ENCODE data around the gene RPS6KA5. TPM values are rescaled to one million over a fixed set of nuclear protein-coding genes. Genes with fewer than 3 reads are reported as not detected.

RPS6KA5 gene
- total and polyA plus RNA-seq, 2 donors (not counting 1 experiment from before 2014, with no cell fraction given), result 6.0 to 34.6 TPM

DNA sequence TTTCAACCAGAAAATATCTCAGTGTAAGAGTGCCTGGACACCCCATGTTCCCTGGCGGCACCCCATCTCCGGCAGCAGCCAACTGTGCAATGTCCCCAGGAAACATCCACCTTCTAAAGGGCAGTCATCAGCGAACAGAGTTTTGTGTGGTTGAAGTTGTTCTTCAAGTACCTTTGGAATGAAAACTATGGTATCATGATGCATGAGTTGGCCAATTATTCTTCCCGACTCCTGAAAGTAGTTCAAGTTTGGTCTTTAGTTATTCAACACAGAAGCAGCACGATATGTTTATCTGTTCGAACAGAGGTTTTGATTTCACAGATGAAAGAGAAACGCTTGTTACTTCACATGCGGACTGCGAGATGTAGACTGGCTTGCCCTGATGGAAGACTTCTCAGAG is 223.1 kb downstream of the RPS6KA5 start:
- H3K9me3 ChIP-seq (ENCODE audit: control extremely low read depth in 1 of 3, control insufficient read depth in 2 of 3, insufficient read depth in 1 of 3, low read length in 2 of 3), result no peaks in the 10 kb centered on the region
- H3K4me1 ChIP-seq (ENCODE audit: control insufficient read depth in 2 of 2, insufficient read depth in 2 of 2, low read length in 2 of 2), result peaks cover 6 to 8% of the 10 kb centered on the region in 2 donors
- no peak overlapping the region for H2AFZ ChIP-seq (ENCODE audit: insufficient read depth, low read depth, low read length, poor library complexity, severe bottlenecking)
- H4K20me1 ChIP-seq (ENCODE audit: control insufficient read depth, insufficient read depth, low read length, poor library complexity, severe bottlenecking), result no peaks in the 10 kb centered on the region
- H3K9ac ChIP-seq (ENCODE audit: low read length), result no peak overlapping the region
- ChIA-PET POLR2A (no interaction called here), CTCF (no interaction called here)
- DNase-seq (no peak), ATAC-seq (ENCODE audit: low read depth) (no peak)
- H3K4me3 ChIP-seq (ENCODE audit: control extremely low read depth in 1 of 5, extremely low read depth in 1 of 5, insufficient read depth in 1 of 5, low read depth in 2 of 5, low read length in 4 of 5), result no peak overlapping the region
- no peaks in the 10 kb centered on the region for H3K27me3 Mint-ChIP-seq
- H3K27me3 ChIP-seq (replicated peaks in 1 of 4; ENCODE audit: control extremely low read depth in 1 of 4, control insufficient read depth in 3 of 4, insufficient read depth in 4 of 4, low read length in 3 of 4), result peaks cover 0 to 4% (median 0%) of the 10 kb centered on the region in 4 experiments
- no peaks in the 10 kb centered on the region for H3K79me2 ChIP-seq (ENCODE audit: control insufficient read depth, insufficient read depth, low read length)
- TF ChIP-seq, protein P1, sequence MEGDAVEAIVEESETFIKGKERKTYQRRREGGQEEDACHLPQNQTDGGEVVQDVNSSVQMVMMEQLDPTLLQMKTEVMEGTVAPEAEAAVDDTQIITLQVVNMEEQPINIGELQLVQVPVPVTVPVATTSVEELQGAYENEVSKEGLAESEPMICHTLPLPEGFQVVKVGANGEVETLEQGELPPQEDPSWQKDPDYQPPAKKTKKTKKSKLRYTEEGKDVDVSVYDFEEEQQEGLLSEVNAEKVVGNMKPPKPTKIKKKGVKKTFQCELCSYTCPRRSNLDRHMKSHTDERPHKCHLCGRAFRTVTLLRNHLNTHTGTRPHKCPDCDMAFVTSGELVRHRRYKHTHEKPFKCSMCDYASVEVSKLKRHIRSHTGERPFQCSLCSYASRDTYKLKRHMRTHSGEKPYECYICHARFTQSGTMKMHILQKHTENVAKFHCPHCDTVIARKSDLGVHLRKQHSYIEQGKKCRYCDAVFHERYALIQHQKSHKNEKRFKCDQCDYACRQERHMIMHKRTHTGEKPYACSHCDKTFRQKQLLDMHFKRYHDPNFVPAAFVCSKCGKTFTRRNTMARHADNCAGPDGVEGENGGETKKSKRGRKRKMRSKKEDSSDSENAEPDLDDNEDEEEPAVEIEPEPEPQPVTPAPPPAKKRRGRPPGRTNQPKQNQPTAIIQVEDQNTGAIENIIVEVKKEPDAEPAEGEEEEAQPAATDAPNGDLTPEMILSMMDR (IDR thresholded peaks at IDR 0.05), result no peak
- TF ChIP-seq EZH2 (IDR thresholded peaks at IDR 0.05; ENCODE audit: borderline replicate concordance, insufficient read depth, low read depth, low read length, poor library complexity, severe bottlenecking), result no peak
- no peak overlapping the region for H3K4me2 ChIP-seq (replicated peaks; ENCODE audit: low read depth, low read length, poor library complexity, severe bottlenecking)
- peaks cover 2% of the 10 kb centered on the region for H3K9me3 Mint-ChIP-seq (ENCODE audit: insufficient read depth)
- peaks cover 1% of the 10 kb centered on the region for H3K4me1 Mint-ChIP-seq
- H3K36me3 ChIP-seq (replicated peaks in 1 of 2; ENCODE audit: control extremely low read depth in 1 of 2, control insufficient read depth in 1 of 2, extremely low read depth in 1 of 2, insufficient read depth in 2 of 2, low read length in 1 of 2), result no peaks in the 10 kb centered on the region
- intact Hi-C loops (cut with micrococcal nuclease), result no loop called here
- 100% methylated on average over 9 of the region's 9 CpGs for WGBS (ENCODE audit: insufficient coverage)
- no peak overlapping the region for H3K27ac ChIP-seq (ENCODE audit: low read length in 2 of 2)
- H3K27ac Mint-ChIP-seq, result no peak overlapping the region
- H3K4me3 Mint-ChIP-seq, result no peak overlapping the region

DNA sequence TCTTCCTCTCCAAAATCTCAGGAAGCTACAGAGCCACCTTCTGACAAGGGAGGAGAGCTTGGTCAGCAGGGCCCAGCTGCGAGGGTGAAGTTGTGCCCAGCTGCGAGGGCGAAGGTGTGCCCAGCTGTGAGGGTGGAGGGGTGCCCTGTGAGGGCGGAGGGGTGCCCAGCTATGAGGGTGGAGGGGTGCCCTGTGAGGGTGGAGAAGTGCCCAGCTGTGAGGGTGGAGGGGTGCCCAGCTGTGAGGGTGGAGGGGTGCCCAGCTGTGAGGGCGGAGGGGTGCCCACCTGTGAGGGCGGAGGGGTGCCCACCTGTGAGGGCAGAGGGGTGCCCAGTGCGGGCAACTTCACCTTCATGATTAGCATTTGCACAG is 223.8 kb downstream of the RPS6KA5 start:
- WGBS (ENCODE audit: insufficient coverage), result 35% methylated on average over 5 of the region's 7 CpGs
- POLR2A ChIA-PET, result no interaction called here
- H3K4me1 Mint-ChIP-seq, result peaks cover 1% of the 10 kb centered on the region

More for the DNA sequence above, 223.8 kb downstream of the RPS6KA5 start:
- Mint-ChIP-seq H3K9me3 (ENCODE audit: insufficient read depth) (peaks cover 2% of the 10 kb centered on the region), H3K27me3 (no peaks in the 10 kb centered on the region), H3K4me3 (no peak overlapping the region), H3K27ac (no peak overlapping the region)
- Histone ChIP-seq H3K4me1 (ENCODE audit: control insufficient read depth in 2 of 2, insufficient read depth in 2 of 2, low read length in 2 of 2) (peaks cover 6 to 8% of the 10 kb centered on the region in 2 donors), H3K9ac (ENCODE audit: low read length) (no peak overlapping the region), H3K4me3 (ENCODE audit: control extremely low read depth in 1 of 5, extremely low read depth in 1 of 5, insufficient read depth in 1 of 5, low read depth in 2 of 5, low read length in 4 of 5) (no peak overlapping the region), H3K79me2 (ENCODE audit: control insufficient read depth, insufficient read depth, low read length) (no peaks in the 10 kb centered on the region), H3K9me3 (ENCODE audit: control extremely low read depth in 1 of 3, control insufficient read depth in 2 of 3, insufficient read depth in 1 of 3, low read length in 2 of 3) (no peaks in the 10 kb centered on the region), H3K36me3 (replicated peaks in 1 of 2; ENCODE audit: control extremely low read depth in 1 of 2, control insufficient read depth in 1 of 2, extremely low read depth in 1 of 2, insufficient read depth in 2 of 2, low read length in 1 of 2) (no peaks in the 10 kb centered on the region), H3K27me3 (replicated peaks in 1 of 4; ENCODE audit: control extremely low read depth in 1 of 4, control insufficient read depth in 3 of 4, insufficient read depth in 4 of 4, low read length in 3 of 4) (peaks cover 0 to 4% (median 0%) of the 10 kb centered on the region in 4 experiments), H3K27ac (ENCODE audit: low read length in 2 of 2) (no peak overlapping the region), H4K20me1 (ENCODE audit: control insufficient read depth, insufficient read depth, low read length, poor library complexity, severe bottlenecking) (no peaks in the 10 kb centered on the region), H3K4me2 (replicated peaks; ENCODE audit: low read depth, low read length, poor library complexity, severe bottlenecking) (peak overlapping the region; percentile 30), H2AFZ (ENCODE audit: insufficient read depth, low read depth, low read length, poor library complexity, severe bottlenecking) (no peak overlapping the region)
- intact Hi-C loops (cut with micrococcal nuclease), result no loop called here
- DNase-seq (no peak), ATAC-seq (ENCODE audit: low read depth) (no peak)
- CTCF ChIA-PET, result no interaction called here
- TF ChIP-seq EZH2 (IDR thresholded peaks at IDR 0.05; ENCODE audit: borderline replicate concordance, insufficient read depth, low read depth, low read length, poor library complexity, severe bottlenecking), result no peak
- TF ChIP-seq, protein P1 (IDR thresholded peaks at IDR 0.05), result no peak
